ENCODE data around the gene BBS2. TPM values are rescaled to one million over a fixed set of nuclear protein-coding genes. Genes with fewer than 3 reads are reported as not detected.
A peak's percentile ranks its signal among the peaks of the same experiment; 100 is the strongest.

The BBS2 gene
- total and polyA plus RNA-seq, 2 experiments from 2014 or later, result 31.5 to 39.0 TPM

GRCh38 chr16:56460101-56460500 is 59.7 kb downstream of the BBS2 start:
- no peaks in the 10 kb centered on the region for H3K27me3 ChIP-seq
- no peak overlapping the region for H3K4me2 ChIP-seq
- DNase-seq (ENCODE audit: low spot score), result no peak
- H4K20me1 ChIP-seq (ENCODE audit: insufficient read depth, poor library complexity, severe bottlenecking), result no peaks in the 10 kb centered on the region
- H3K27ac ChIP-seq, result no peak overlapping the region
- H3K79me2 ChIP-seq, result no peaks in the 10 kb centered on the region
- H3K36me3 ChIP-seq (replicated peaks; ENCODE audit: insufficient read depth, low read depth), result no peaks in the 10 kb centered on the region
- TF ChIP-seq CTCF (IDR thresholded peaks at IDR 0.05; ENCODE audit: poor library complexity) (no peak), EZH2 (IDR thresholded peaks at IDR 0.05; ENCODE audit: borderline replicate concordance) (no peak), EZH2phosphoT487 (IDR thresholded peaks at IDR 0.05; ENCODE audit: low read depth, severe bottlenecking, unreplicated experiment) (no peak)
- 84% methylated on average over 2 of the region's 2 CpGs for WGBS (ENCODE audit: low lambda C conversion rate, missing lambda C conversion rate)
- no peaks in the 10 kb centered on the region for H3K4me1 ChIP-seq (ENCODE audit: insufficient read depth)
- no peak overlapping the region for H2AFZ ChIP-seq
- no peaks in the 10 kb centered on the region for H3K9me3 ChIP-seq (ENCODE audit: low read depth)
- H3K4me3 ChIP-seq, result no peak overlapping the region
- H3K9me2 ChIP-seq (replicated peaks; ENCODE audit: insufficient read depth), result no peaks in the 10 kb centered on the region

GRCh38 chr16:56457927-56458470 is 61.8 kb downstream of the BBS2 start:
- WGBS (ENCODE audit: low lambda C conversion rate, missing lambda C conversion rate), result 98% methylated on average over 6 of the region's 6 CpGs
- H3K4me1 ChIP-seq (ENCODE audit: insufficient read depth), result no peaks in the 10 kb centered on the region
- H3K36me3 ChIP-seq (replicated peaks; ENCODE audit: insufficient read depth, low read depth), result no peaks in the 10 kb centered on the region
- no peaks in the 10 kb centered on the region for H3K9me3 ChIP-seq (ENCODE audit: low read depth)
- H3K9me2 ChIP-seq (replicated peaks; ENCODE audit: insufficient read depth), result no peaks in the 10 kb centered on the region
- H3K79me2 ChIP-seq, result peaks cover 19% of the 10 kb centered on the region
- no peak overlapping the region for H3K4me2 ChIP-seq
- no peaks in the 10 kb centered on the region for H3K27me3 ChIP-seq
- no peak overlapping the region for H3K4me3 ChIP-seq
- no peak for TF ChIP-seq CTCF (IDR thresholded peaks at IDR 0.05; ENCODE audit: poor library complexity)
- TF ChIP-seq EZH2phosphoT487 (IDR thresholded peaks at IDR 0.05; ENCODE audit: low read depth, severe bottlenecking, unreplicated experiment), result no peak
- TF ChIP-seq EZH2 (IDR thresholded peaks at IDR 0.05; ENCODE audit: borderline replicate concordance), result no peak
- H2AFZ ChIP-seq, result no peak overlapping the region
- H3K27ac ChIP-seq, result no peak overlapping the region
- no peaks in the 10 kb centered on the region for H4K20me1 ChIP-seq (ENCODE audit: insufficient read depth, poor library complexity, severe bottlenecking)
- no peak for DNase-seq (ENCODE audit: low spot score)

- TF ChIP-seq EZH2phosphoT487 (IDR thresholded peaks at IDR 0.05; ENCODE audit: low read depth, severe bottlenecking, unreplicated experiment) (no peak), CTCF (IDR thresholded peaks at IDR 0.05; ENCODE audit: poor library complexity) (no peak), EZH2 (IDR thresholded peaks at IDR 0.05; ENCODE audit: borderline replicate concordance) (no peak)
- Histone ChIP-seq H4K20me1 (ENCODE audit: insufficient read depth, poor library complexity, severe bottlenecking) (peaks cover 17% of the 10 kb centered on the region), H3K9me3 (ENCODE audit: low read depth) (no peaks in the 10 kb centered on the region), H3K4me1 (ENCODE audit: insufficient read depth) (peaks cover 26% of the 10 kb centered on the region), H3K4me2 (peak overlapping the region; percentile 89), H3K36me3 (replicated peaks; ENCODE audit: insufficient read depth, low read depth) (no peaks in the 10 kb centered on the region), H2AFZ (peak overlapping the region; percentile 58), H3K27me3 (no peaks in the 10 kb centered on the region), H3K79me2 (peaks cover 66% of the 10 kb centered on the region), H3K9me2 (replicated peaks; ENCODE audit: insufficient read depth) (no peaks in the 10 kb centered on the region), H3K27ac (peak overlapping the region; percentile 84), H3K4me3 (peak overlapping the region; percentile 27)
- WGBS (ENCODE audit: low lambda C conversion rate, missing lambda C conversion rate), result 9% methylated on average over 31 of the region's 31 CpGs
- peak; percentile 68 for DNase-seq (ENCODE audit: low spot score)
Observed at GRCh38 chr16:56451753-56452689, 67.8 kb downstream of the BBS2 start.

All from hepatocyte (in vitro differentiated cells).